H1 (cell line): ENCODE results near the gene MMD. TPM values are rescaled to one million over a fixed set of nuclear protein-coding genes. Genes with fewer than 3 reads are reported as not detected.

ENCODE experiments used
- BACH1 ChIP-seq: IDR thresholded peaks from 2 replicates; pipeline ENCODE4 v1.6.1; 2012; ENCODE audit warnings: low read length, improper control_type of control experiment
- BCL11A ChIP-seq, 2 experiments: IDR thresholded peaks; one replicate each; pipeline ENCODE4 v1.6.1; 2011; ENCODE audit warnings: low read depth in 2 of 2, low read length in 2 of 2, mild to moderate bottlenecking in 2 of 2
- BRCA1 ChIP-seq: IDR thresholded peaks from 2 replicates; pipeline ENCODE4 v1.6.1; 2012; ENCODE audit warnings: low read depth, low read length, improper control_type of control experiment
- CBX5 ChIP-seq: fragments of 300-800, 300-1000 bp; sonication (generic); IDR thresholded peaks from 2 replicates; pipeline ENCODE4 v1.7.1; 2016; ENCODE audit warnings: antibody characterized with exemption, low read length, low read depth
- CHD7 ChIP-seq: fragments of 300-600 bp; sonication (generic); IDR thresholded peaks from 2 replicates; pipeline ENCODE4 v1.7.1; 2012; ENCODE audit warnings: low read length, moderate library complexity, mild to moderate bottlenecking, inconsistent platforms; ENCODE audit not compliant: insufficient replicate concordance
- EP300 ChIP-seq, 2 experiments: IDR thresholded peaks; 1 replicate in 1 of 2; 2 replicates in 1 of 2; pipeline ENCODE4 v1.6.1; 2011 to 2012; ENCODE audit warnings: low read depth in 2 of 2, low read length in 2 of 2, mild to moderate bottlenecking in 2 of 2, borderline replicate concordance in 1 of 2, inconsistent platforms in 1 of 2, moderate library complexity in 1 of 2
- HDAC6 ChIP-seq: IDR thresholded peaks from one replicate; pipeline ENCODE4 v1.7.1; 2012; ENCODE audit warnings: low read depth, mild to moderate bottlenecking, inconsistent platforms, low read length, moderate library complexity
- NRF1 ChIP-seq: IDR thresholded peaks from 2 replicates; pipeline ENCODE4 v1.6.1; 2011; ENCODE audit warnings: mild to moderate bottlenecking, low read depth, low read length, improper control_type of control experiment
- POU5F1 ChIP-seq: IDR thresholded peaks from 2 replicates; pipeline ENCODE4 v1.6.1; 2011; ENCODE audit warnings: low read depth, mild to moderate bottlenecking, low read length, moderate library complexity
- RFX5 ChIP-seq: IDR thresholded peaks from 2 replicates; pipeline ENCODE4 v1.6.1; 2011; ENCODE audit warnings: low read depth, low read length, improper control_type of control experiment, borderline replicate concordance
- SRF ChIP-seq: IDR thresholded peaks from 2 replicates; pipeline ENCODE4 v1.6.1; 2011; ENCODE audit warnings: mild to moderate bottlenecking, low read depth, low read length, moderate library complexity
- SUZ12 ChIP-seq: fragments of 200-600 bp; sonication (generic); IDR thresholded peaks from 2 replicates; pipeline ENCODE4 v1.6.1; 2012; ENCODE audit warnings: mild to moderate bottlenecking, inconsistent platforms, low read length, moderate library complexity, mixed read lengths
- TBP ChIP-seq: IDR thresholded peaks from 2 replicates; pipeline ENCODE4 v1.6.1; 2011; ENCODE audit warnings: low read depth, low read length, improper control_type of control experiment
- polyA plus RNA-seq, 7 experiments: library from polyadenylated mRNA; depleted of rRNA in 3 of 7; stranded (reverse) in 5 of 7; unstranded in 2 of 7; fragments of >200 nt in 5 of 7; fragments of 200-250 nt in 2 of 7; gene quantifications; 1 replicate in 5 of 7; 2 replicates in 1 of 7; 4 replicates in 1 of 7; pipeline versions ENCODE4 v1.2.1 to v1.2.3, GENCODE V29; 2011 to 2013; ENCODE audit warnings: missing spikeins in 2 of 7, mixed read lengths in 2 of 7
- total RNA-seq: library from RNA; stranded (reverse); fragmentation: NEBNext Ultra II Directional; extraction: Animal tissue kit (Norgen Biotek cat#: 25700); gene quantifications from 2 replicates; pipeline ENCODE4 v1.2.1, GENCODE V29; 2021

Gene MMD
- total and polyA plus RNA-seq, 2 of the 8 experiments (the other 6 are each of a cell fraction or from before 2014, with no cell fraction given): 28.2 to 37.8 TPM

- TF ChIP-seq CHD7 (no peak), EP300 (IDR thresholded peaks at IDR 0.05; ENCODE audit: borderline replicate concordance in 1 of 2, low read depth in 2 of 2, low read length in 2 of 2) (no peak), NRF1 (no peak), SUZ12 (no peak), BACH1 (no peak), RFX5 (no peak), CBX5 (no peak), SRF (no peak), TBP (no peak), BCL11A (IDR thresholded peaks at IDR 0.05; ENCODE audit: low read depth in 2 of 2, low read length in 2 of 2) (no peak), POU5F1 (no peak), BRCA1 (no peak), HDAC6 (no peak)
These were observed 22.9 kb downstream of the MMD start (continued) for GRCh38 chr17:55398689-55399088.
